ENCODE results near the gene EFHC1.

EFHC1 gene

GRCh38 chr6:52571099-52571755 is 151.1 kb downstream of the EFHC1 start:
- H3K4me3 ChIP-seq (ENCODE audit: insufficient read depth, low read length, poor library complexity, severe bottlenecking), result no peak overlapping the region
- no peak for TF ChIP-seq CTCF (IDR thresholded peaks at IDR 0.05; ENCODE audit: insufficient read depth, low read length, poor library complexity, severe bottlenecking)
- TF ChIP-seq EZH2phosphoT487 (conservative IDR thresholded peaks at IDR 0.05; ENCODE audit: low read length), result no peak
- H3K79me2 ChIP-seq (ENCODE audit: insufficient read depth, low read length), result no peaks in the 10 kb centered on the region
- no peak overlapping the region for H3K9ac ChIP-seq (ENCODE audit: low read length)
- no peaks in the 10 kb centered on the region for H3K36me3 ChIP-seq (ENCODE audit: low read length)
- H3K4me2 ChIP-seq (ENCODE audit: low read depth, low read length, poor library complexity, severe bottlenecking), result no peak overlapping the region
- H3K9me2 ChIP-seq (replicated peaks; ENCODE audit: insufficient read depth, low read length), result no peaks in the 10 kb centered on the region
- no peaks in the 10 kb centered on the region for H3K9me3 ChIP-seq (ENCODE audit: insufficient read depth, low read length)
- no peaks in the 10 kb centered on the region for H3F3A ChIP-seq (ENCODE audit: insufficient read depth)
- no peaks in the 10 kb centered on the region for H4K20me1 ChIP-seq (ENCODE audit: low read depth, low read length)
- no peaks in the 10 kb centered on the region for H3K27me3 ChIP-seq (ENCODE audit: low read length)
- no peak overlapping the region for H2AFZ ChIP-seq (ENCODE audit: low read depth, low read length, severe bottlenecking)
- no peak overlapping the region for H3K27ac ChIP-seq (ENCODE audit: low read depth, low read length)

GRCh38 chr6:52572536-52572935 is 152.4 kb downstream of the EFHC1 start:
- Histone ChIP-seq H3K4me3 (ENCODE audit: insufficient read depth, low read length, poor library complexity, severe bottlenecking) (no peak overlapping the region), H3K4me2 (ENCODE audit: low read depth, low read length, poor library complexity, severe bottlenecking) (no peak overlapping the region), H3K9me3 (ENCODE audit: insufficient read depth, low read length) (no peaks in the 10 kb centered on the region), H3K27me3 (ENCODE audit: low read length) (no peaks in the 10 kb centered on the region), H3K9me2 (replicated peaks; ENCODE audit: insufficient read depth, low read length) (no peaks in the 10 kb centered on the region), H3F3A (ENCODE audit: insufficient read depth) (peaks cover 3% of the 10 kb centered on the region), H3K9ac (ENCODE audit: low read length) (no peak overlapping the region), H4K20me1 (ENCODE audit: low read depth, low read length) (no peaks in the 10 kb centered on the region), H3K79me2 (ENCODE audit: insufficient read depth, low read length) (no peaks in the 10 kb centered on the region), H3K36me3 (ENCODE audit: low read length) (no peaks in the 10 kb centered on the region), H3K27ac (ENCODE audit: low read depth, low read length) (no peak overlapping the region), H2AFZ (ENCODE audit: low read depth, low read length, severe bottlenecking) (no peak overlapping the region)
- TF ChIP-seq CTCF (IDR thresholded peaks at IDR 0.05; ENCODE audit: insufficient read depth, low read length, poor library complexity, severe bottlenecking) (no peak), EZH2phosphoT487 (conservative IDR thresholded peaks at IDR 0.05; ENCODE audit: low read length) (no peak)

- peaks cover 9% of the 10 kb centered on the region for H3F3A ChIP-seq (ENCODE audit: insufficient read depth)
- no peak overlapping the region for H2AFZ ChIP-seq (ENCODE audit: low read depth, low read length, severe bottlenecking)
- no peak overlapping the region for H3K9ac ChIP-seq (ENCODE audit: low read length)
- TF ChIP-seq EZH2phosphoT487 (conservative IDR thresholded peaks at IDR 0.05; ENCODE audit: low read length), result no peak
- no peak for TF ChIP-seq CTCF (IDR thresholded peaks at IDR 0.05; ENCODE audit: insufficient read depth, low read length, poor library complexity, severe bottlenecking)
- H3K4me3 ChIP-seq (ENCODE audit: insufficient read depth, low read length, poor library complexity, severe bottlenecking), result no peak overlapping the region
- H3K4me2 ChIP-seq (ENCODE audit: low read depth, low read length, poor library complexity, severe bottlenecking), result no peak overlapping the region
- H3K79me2 ChIP-seq (ENCODE audit: insufficient read depth, low read length), result no peaks in the 10 kb centered on the region
- no peaks in the 10 kb centered on the region for H4K20me1 ChIP-seq (ENCODE audit: low read depth, low read length)
- H3K9me2 ChIP-seq (replicated peaks; ENCODE audit: insufficient read depth, low read length), result no peaks in the 10 kb centered on the region
- no peaks in the 10 kb centered on the region for H3K36me3 ChIP-seq (ENCODE audit: low read length)
- no peak overlapping the region for H3K27ac ChIP-seq (ENCODE audit: low read depth, low read length)
- no peaks in the 10 kb centered on the region for H3K9me3 ChIP-seq (ENCODE audit: insufficient read depth, low read length)
- H3K27me3 ChIP-seq (ENCODE audit: low read length), result no peaks in the 10 kb centered on the region
Measured at GRCh38 chr6:52573295-52573694, 153.2 kb downstream of the EFHC1 start.
